HL-60 (cell line): Measurements from ENCODE around the gene KRTAP19-4.

Experiments used
- DNase-seq, 2 experiments: peaks; one replicate each; pipeline ENCODE4 v3.0.0-alpha.2; 2010 to 2020; ENCODE audit warnings: low read depth in 1 of 2, low spot score in 1 of 2
- H3K27ac ChIP-seq: fragments of 250-450 bp; sonication (Bioruptor Pico); replicated peaks from 2 replicates; pipeline ENCODE4 v1.5.1; 2020; ENCODE audit warnings: mild to moderate bottlenecking, moderate library complexity
- H3K27me3 ChIP-seq: fragments of 250-450 bp; sonication (Bioruptor Pico); 2 replicates; pipeline ENCODE4 v1.5.1; 2021; ENCODE audit warnings: mild to moderate bottlenecking, moderate library complexity; ENCODE audit not compliant: insufficient read depth, poor library complexity, severe bottlenecking
- H3K4me3 ChIP-seq: replicated peaks from 2 replicates; pipeline ENCODE4 v1.5.1; 2011; ENCODE audit warnings: mild to moderate bottlenecking, control low read depth, low read length; ENCODE audit not compliant: insufficient read depth
- GABPA ChIP-seq: IDR thresholded peaks from 2 replicates; pipeline ENCODE4 v1.6.1; 2012; ENCODE audit warnings: low read depth
- POLR2AphosphoS5 ChIP-seq: IDR thresholded peaks from 2 replicates; pipeline ENCODE4 v1.6.1; 2012; ENCODE audit warnings: low read depth
- REST ChIP-seq: IDR thresholded peaks from 2 replicates; pipeline ENCODE4 v1.6.1; 2012; ENCODE audit warnings: low read depth; ENCODE audit not compliant: insufficient replicate concordance
- SPI1 ChIP-seq: IDR thresholded peaks from 2 replicates; pipeline ENCODE4 v1.6.1; 2012; ENCODE audit warnings: low read depth, mild to moderate bottlenecking, borderline replicate concordance
- TF ChIP-seq, protein P1 (sequence below): IDR thresholded peaks from one replicate; pipeline ENCODE4 v1.5.1; 2011; ENCODE audit warnings: low read length, control low read depth, inconsistent platforms; ENCODE audit not compliant: insufficient read depth

KRTAP19-4 gene

DNA sequence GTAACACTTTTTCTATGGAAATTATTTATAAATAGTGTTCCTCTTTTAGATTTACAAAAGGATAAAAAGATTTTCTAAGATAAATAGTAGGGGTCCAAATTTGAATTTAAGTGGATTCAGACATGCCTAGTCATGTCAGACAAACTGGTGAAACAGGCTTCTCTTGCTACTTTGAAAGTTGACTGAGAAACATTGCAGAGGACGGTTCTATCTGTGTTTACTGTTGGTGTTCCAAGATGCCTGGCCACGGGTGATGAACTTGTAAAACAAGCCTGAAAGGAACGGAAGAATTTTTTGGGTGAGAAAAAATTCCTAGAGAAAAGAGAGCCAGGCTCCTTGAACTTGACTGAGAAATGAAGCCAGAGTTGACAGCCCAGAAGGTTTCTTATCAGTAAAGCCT is 19.0 kb downstream of the KRTAP19-4 start:
- Histone ChIP-seq H3K27me3 (no peaks in the 10 kb centered on the region), H3K4me3 (no peak overlapping the region), H3K27ac (no peak overlapping the region)
- no peak for TF ChIP-seq SPI1
- TF ChIP-seq GABPA: no peak
- TF ChIP-seq POLR2AphosphoS5: no peak
- TF ChIP-seq, protein P1, sequence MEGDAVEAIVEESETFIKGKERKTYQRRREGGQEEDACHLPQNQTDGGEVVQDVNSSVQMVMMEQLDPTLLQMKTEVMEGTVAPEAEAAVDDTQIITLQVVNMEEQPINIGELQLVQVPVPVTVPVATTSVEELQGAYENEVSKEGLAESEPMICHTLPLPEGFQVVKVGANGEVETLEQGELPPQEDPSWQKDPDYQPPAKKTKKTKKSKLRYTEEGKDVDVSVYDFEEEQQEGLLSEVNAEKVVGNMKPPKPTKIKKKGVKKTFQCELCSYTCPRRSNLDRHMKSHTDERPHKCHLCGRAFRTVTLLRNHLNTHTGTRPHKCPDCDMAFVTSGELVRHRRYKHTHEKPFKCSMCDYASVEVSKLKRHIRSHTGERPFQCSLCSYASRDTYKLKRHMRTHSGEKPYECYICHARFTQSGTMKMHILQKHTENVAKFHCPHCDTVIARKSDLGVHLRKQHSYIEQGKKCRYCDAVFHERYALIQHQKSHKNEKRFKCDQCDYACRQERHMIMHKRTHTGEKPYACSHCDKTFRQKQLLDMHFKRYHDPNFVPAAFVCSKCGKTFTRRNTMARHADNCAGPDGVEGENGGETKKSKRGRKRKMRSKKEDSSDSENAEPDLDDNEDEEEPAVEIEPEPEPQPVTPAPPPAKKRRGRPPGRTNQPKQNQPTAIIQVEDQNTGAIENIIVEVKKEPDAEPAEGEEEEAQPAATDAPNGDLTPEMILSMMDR: no peak
- TF ChIP-seq REST: no peak
- DNase-seq: no peak

DNA sequence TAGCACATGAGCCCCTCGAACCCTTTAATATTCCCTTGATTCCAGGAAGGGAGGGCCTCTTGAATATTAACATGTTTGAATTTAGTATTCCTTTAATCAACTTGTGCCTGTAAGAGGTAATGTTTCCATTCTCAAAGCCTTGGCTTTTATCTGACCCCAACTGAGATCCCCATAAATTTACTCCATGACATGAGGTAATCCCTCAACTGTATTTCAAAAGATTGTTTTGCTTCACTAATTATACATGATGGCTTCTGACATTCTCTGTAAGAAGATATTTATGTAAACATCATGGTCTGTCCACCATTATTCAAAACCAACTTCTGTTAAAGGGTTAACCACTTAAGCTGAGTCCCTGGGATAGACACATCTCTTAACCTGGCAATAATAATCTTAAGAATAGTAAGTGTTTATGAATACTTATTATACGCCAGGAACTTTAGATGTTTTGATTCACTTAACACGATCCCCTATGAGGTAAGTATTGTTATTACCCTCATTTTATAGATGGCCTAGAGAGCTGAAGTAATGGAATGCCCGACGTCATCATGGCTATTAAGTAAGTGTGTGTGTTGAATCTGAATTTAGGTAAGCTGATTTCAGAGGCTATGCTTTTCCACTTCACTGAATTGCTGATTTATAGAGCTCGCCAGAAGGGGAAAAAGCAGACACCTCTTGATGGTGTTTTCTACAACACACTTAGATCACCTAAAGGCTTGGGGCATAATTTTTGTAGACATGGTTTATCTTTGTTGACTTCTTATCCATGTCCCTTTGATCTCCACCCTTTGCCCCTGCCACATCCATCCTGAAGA is 27.9 kb downstream of the KRTAP19-4 start:
- Histone ChIP-seq H3K27me3 (no peaks in the 10 kb centered on the region), H3K27ac (no peak overlapping the region), H3K4me3 (no peak overlapping the region)
- TF ChIP-seq POLR2AphosphoS5 (no peak), GABPA (no peak), SPI1 (no peak), REST (no peak)
- TF ChIP-seq, protein P1: no peak
- DNase-seq: no peak

- TF ChIP-seq, protein P1: peak; percentile 10
- TF ChIP-seq POLR2AphosphoS5: no peak
- no peak for TF ChIP-seq SPI1
- DNase-seq: no peak
- H3K4me3 ChIP-seq: no peak overlapping the region
- no peak overlapping the region for H3K27ac ChIP-seq
- H3K27me3 ChIP-seq: no peaks in the 10 kb centered on the region
These were observed 33.3 kb downstream of the KRTAP19-4 start for GRCh38 chr21:30463713-30464112.

DNA sequence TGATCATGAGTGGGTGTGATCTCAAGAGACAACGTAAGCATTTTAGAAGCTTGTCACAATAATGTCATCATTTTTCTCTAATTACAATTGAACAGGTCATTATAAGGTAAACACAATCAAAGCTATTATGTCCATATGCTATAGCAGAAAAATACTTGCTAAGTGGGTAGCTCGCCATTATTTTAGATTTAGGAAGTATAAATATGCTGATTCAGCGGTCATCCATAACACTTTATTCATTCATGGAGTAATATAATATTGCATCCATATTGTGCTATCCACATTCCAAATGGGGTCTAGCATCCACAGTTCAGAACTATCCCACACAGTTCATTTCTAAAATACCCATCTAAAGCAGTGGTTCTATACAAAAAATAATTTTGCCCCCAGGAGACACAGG is 48.5 kb downstream of the KRTAP19-4 start:
- DNase-seq: no peak
- Histone ChIP-seq H3K27ac (no peak overlapping the region), H3K4me3 (no peak overlapping the region), H3K27me3 (no peaks in the 10 kb centered on the region)
- TF ChIP-seq, protein P1: no peak
- no peak for TF ChIP-seq REST
- no peak for TF ChIP-seq SPI1
